ENCODE results near the gene CPM.

DNA sequence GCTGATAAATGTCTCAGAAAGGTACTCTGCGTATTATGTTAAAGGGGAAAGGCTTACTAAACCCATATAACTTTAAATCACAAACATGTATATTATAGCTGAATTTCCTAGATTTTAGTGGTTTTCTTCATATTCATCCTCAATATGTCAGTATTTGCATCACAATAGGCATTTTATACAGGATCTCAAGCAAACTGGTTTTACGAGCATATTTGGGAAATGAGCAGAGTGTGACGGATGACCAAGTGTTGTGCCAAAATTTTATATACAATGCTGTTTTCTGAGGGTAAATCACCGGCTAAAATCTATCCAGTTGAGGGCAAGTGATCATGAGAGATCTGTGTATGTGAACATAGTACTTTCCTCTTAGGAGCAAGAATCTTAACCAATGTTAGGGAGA is 8.4 kb downstream of the CPM start:
- TF ChIP-seq POLR2AphosphoS5 (IDR thresholded peaks at IDR 0.05) (no peak), EP300 (IDR thresholded peaks at IDR 0.05) (no peak)
